H1 (cell line): Measurements from ENCODE around the gene AGO3. TPM values are rescaled to one million over a fixed set of nuclear protein-coding genes. Genes with fewer than 3 reads are reported as not detected.

ENCODE experiments used
- CTCF ChIA-PET: fragments of 300-600 bp; sonication (Branson Sonifier 250); formaldehyde crosslinking; loops from one replicate; lab custom pipeline; 2021; ENCODE audit not compliant: partially characterized antibody; lab: Charles Lee
- POLR2A ChIA-PET: fragments of 300-600 bp; sonication (Branson Sonifier 250); formaldehyde crosslinking; loops from one replicate; lab custom pipeline; 2021; ENCODE audit warnings: inconsistent platforms; ENCODE audit not compliant: partially characterized antibody; lab: Charles Lee
- DNase-seq, 2 experiments: peaks; one replicate each; pipeline versions ENCODE4 v3.0.0 to v3.0.0-alpha.2; 2010 to 2022; ENCODE audit warnings: low spot score in 2 of 2, low read depth in 1 of 2, mixed read lengths in 1 of 2
- FAIRE-seq: peaks from 2 replicates; lab custom pipeline; 2011; peaks lifted over from hg19 to GRCh38; lab: Jason Lieb, UNC
- H2AFZ ChIP-seq: 2 replicates; pipeline ENCODE4 v1.8.1; 2012; ENCODE audit warnings: low read length, inconsistent platforms
- H2AK5ac ChIP-seq: 2 replicates; pipeline ENCODE4 v1.6.1; 2013; ENCODE audit warnings: low read depth, low read length
- H2BK120ac ChIP-seq: replicated peaks from 2 replicates; pipeline ENCODE3; 2013; ENCODE audit warnings: low read depth, low read length, inconsistent platforms
- H2BK12ac ChIP-seq: 2 replicates; pipeline ENCODE4 v1.6.1; 2013; ENCODE audit warnings: low read depth, low read length
- H2BK15ac ChIP-seq: 2 replicates; pipeline ENCODE4 v1.6.1; 2013; ENCODE audit warnings: low read length
- H2BK20ac ChIP-seq: 2 replicates; pipeline ENCODE4 v1.6.1; 2013; ENCODE audit warnings: low read length
- H2BK5ac ChIP-seq: 2 replicates; pipeline ENCODE4 v1.6.1; 2013; ENCODE audit warnings: low read depth, low read length
- H3K14ac ChIP-seq: 2 replicates; pipeline ENCODE4 v1.6.1; 2013; ENCODE audit warnings: inconsistent platforms; ENCODE audit not compliant: insufficient read length
- H3K18ac ChIP-seq: 2 replicates; pipeline ENCODE4 v1.6.1; 2013; ENCODE audit warnings: low read length; ENCODE audit errors: extremely low read depth
- H3K23ac ChIP-seq: 2 replicates; pipeline ENCODE4 v1.6.1; 2013; ENCODE audit warnings: inconsistent platforms; ENCODE audit not compliant: insufficient read length
- H3K23me2 ChIP-seq: 2 replicates; pipeline ENCODE4 v1.6.1; 2013; ENCODE audit warnings: low read depth, low read length
- H3K27ac ChIP-seq: 2 replicates; pipeline ENCODE4 v1.6.1; 2011; ENCODE audit warnings: low read depth, low read length, inconsistent platforms
- H3K27me3 ChIP-seq, 4 experiments: replicated peaks in 1 of 4; 1 replicate in 1 of 4; 2 replicates in 3 of 4; pipeline versions ENCODE4 v1.6.1 to v1.8.1; 2011 to 2013; ENCODE audit warnings: low read length in 3 of 4, mild to moderate bottlenecking in 3 of 4, inconsistent platforms in 2 of 4, mixed read lengths in 2 of 4, moderate library complexity in 1 of 4; ENCODE audit not compliant: control insufficient read depth in 3 of 4, insufficient read depth in 3 of 4; ENCODE audit errors: extremely low read depth in 1 of 4
- H3K36me3 ChIP-seq, 4 experiments: 2 replicates each; pipeline versions ENCODE4 v1.6.1 to v1.8.1; 2011 to 2013; ENCODE audit warnings: mild to moderate bottlenecking in 4 of 4, low read length in 3 of 4, moderate library complexity in 2 of 4, control low read depth in 1 of 4, inconsistent platforms in 1 of 4; ENCODE audit not compliant: insufficient read depth in 4 of 4, control insufficient read depth in 2 of 4
- H3K4ac ChIP-seq: replicated peaks from 2 replicates; pipeline ENCODE3; 2013; ENCODE audit warnings: low read length, low read depth, mixed read lengths, inconsistent platforms; ENCODE audit not compliant: insufficient read length
- H3K4me1 ChIP-seq, 4 experiments: replicated peaks in 1 of 4; 1 replicate in 1 of 4; 2 replicates in 3 of 4; pipeline versions ENCODE4 v1.6.1 to v1.8.1; 2011 to 2013; ENCODE audit warnings: low read length in 3 of 4, inconsistent platforms in 2 of 4, mixed read lengths in 1 of 4; ENCODE audit not compliant: insufficient read depth in 4 of 4, control insufficient read depth in 3 of 4
- H3K4me2 ChIP-seq, 2 experiments: 2 replicates each; pipeline versions ENCODE4 v1.6.1 to v1.8.1; 2011 to 2013; ENCODE audit warnings: low read depth in 2 of 2, low read length in 2 of 2, control low read depth in 1 of 2, inconsistent platforms in 1 of 2, mild to moderate bottlenecking in 1 of 2; ENCODE audit not compliant: insufficient read depth in 1 of 2
- H3K4me3 ChIP-seq, 4 experiments: fragments of 200-600, 300-600 bp in 1 of 4; sonication (generic), shearing (Covaris generic), sonication (Bioruptor Twin) in 1 of 4; 2 replicates each; pipeline versions ENCODE4 v1.5.1 to v1.8.1; 2011 to 2016; ENCODE audit warnings: low read length in 4 of 4, low read depth in 3 of 4, control low read depth in 2 of 4, inconsistent platforms in 2 of 4, mild to moderate bottlenecking in 2 of 4, mixed read lengths in 1 of 4, moderate library complexity in 1 of 4; ENCODE audit not compliant: insufficient read depth in 2 of 4; ENCODE audit errors: extremely low read depth in 1 of 4
- H3K56ac ChIP-seq: replicated peaks from 2 replicates; pipeline ENCODE3; 2013; ENCODE audit warnings: low read depth, mild to moderate bottlenecking, mixed read lengths, low read length, inconsistent platforms; ENCODE audit not compliant: insufficient read length
- H3K79me1 ChIP-seq: 2 replicates; pipeline ENCODE4 v1.6.1; 2013; ENCODE audit warnings: low read depth, low read length, control low read depth
- H3K79me2 ChIP-seq, 2 experiments: 2 replicates each; pipeline versions ENCODE4 v1.6.1 to v1.8.1; 2012 to 2013; ENCODE audit warnings: low read length in 2 of 2, mild to moderate bottlenecking in 2 of 2, inconsistent platforms in 1 of 2; ENCODE audit not compliant: insufficient read depth in 2 of 2, control insufficient read depth in 1 of 2
- H3K9ac ChIP-seq, 4 experiments: replicated peaks in 1 of 4; 1 replicate in 1 of 4; 2 replicates in 3 of 4; pipeline versions ENCODE4 v1.6.1 to v1.8.1; 2011 to 2013; ENCODE audit warnings: low read depth in 3 of 4, low read length in 3 of 4, control low read depth in 2 of 4, mild to moderate bottlenecking in 2 of 4, moderate library complexity in 2 of 4, inconsistent platforms in 1 of 4; ENCODE audit errors: extremely low read depth in 1 of 4
- H3K9me3 ChIP-seq, 2 experiments: 2 replicates each; pipeline versions ENCODE4 v1.6.1 to v1.8.1; 2012 to 2013; ENCODE audit warnings: mild to moderate bottlenecking in 2 of 2, moderate library complexity in 2 of 2, control low read depth in 1 of 2, inconsistent platforms in 1 of 2, low read depth in 1 of 2, low read length in 1 of 2, mixed read lengths in 1 of 2; ENCODE audit not compliant: insufficient read depth in 2 of 2
- H4K20me1 ChIP-seq, 2 experiments: replicated peaks in 1 of 2; 2 replicates each; pipeline versions ENCODE3 to v1.8.1; 2011 to 2013; ENCODE audit warnings: inconsistent platforms in 2 of 2, low read length in 2 of 2, mild to moderate bottlenecking in 1 of 2; ENCODE audit not compliant: insufficient read depth in 2 of 2, control insufficient read depth in 1 of 2
- H4K5ac ChIP-seq: 2 replicates; pipeline ENCODE4 v1.6.1; 2013; ENCODE audit warnings: low read length, low read depth, mixed read lengths, inconsistent platforms; ENCODE audit not compliant: insufficient read length
- H4K8ac ChIP-seq: 2 replicates; pipeline ENCODE4 v1.8.0; 2013; ENCODE audit warnings: mild to moderate bottlenecking, moderate library complexity, low read length, inconsistent platforms; ENCODE audit not compliant: insufficient read depth; ENCODE audit errors: extremely low read depth
- H4K91ac ChIP-seq: replicated peaks from 2 replicates; pipeline ENCODE3; 2013; ENCODE audit warnings: low read length, mixed read lengths, inconsistent platforms; ENCODE audit not compliant: insufficient read length
- ASH2L ChIP-seq: fragments of 200-600, 300-600 bp; sonication (generic); IDR thresholded peaks from one replicate; pipeline ENCODE4 v1.7.1; 2017; ENCODE audit warnings: low read length
- BACH1 ChIP-seq: IDR thresholded peaks from 2 replicates; pipeline ENCODE4 v1.6.1; 2012; ENCODE audit warnings: low read length, improper control_type of control experiment
- EP300 ChIP-seq, 2 experiments: IDR thresholded peaks; 1 replicate in 1 of 2; 2 replicates in 1 of 2; pipeline ENCODE4 v1.6.1; 2011 to 2012; ENCODE audit warnings: low read depth in 2 of 2, low read length in 2 of 2, mild to moderate bottlenecking in 2 of 2, borderline replicate concordance in 1 of 2, inconsistent platforms in 1 of 2, moderate library complexity in 1 of 2
- GABPA ChIP-seq: IDR thresholded peaks from 2 replicates; pipeline ENCODE4 v1.6.1; 2011; ENCODE audit warnings: mild to moderate bottlenecking, low read length, moderate library complexity, borderline replicate concordance; ENCODE audit not compliant: insufficient read depth
- HDAC6 ChIP-seq: IDR thresholded peaks from one replicate; pipeline ENCODE4 v1.7.1; 2012; ENCODE audit warnings: low read depth, mild to moderate bottlenecking, inconsistent platforms, low read length, moderate library complexity
- JUN ChIP-seq: IDR thresholded peaks from 2 replicates; pipeline ENCODE4 v1.6.1; 2011; ENCODE audit warnings: low read depth, mild to moderate bottlenecking, improper control_type of control experiment, low read length
- KDM1A ChIP-seq: fragments of 200-600, 300-600 bp; sonication (generic); IDR thresholded peaks from 2 replicates; pipeline ENCODE4 v1.7.1; 2016; ENCODE audit warnings: mild to moderate bottlenecking, low read length, borderline replicate concordance
- MAFK ChIP-seq: IDR thresholded peaks from 2 replicates; pipeline ENCODE4 v1.6.1; 2012; ENCODE audit warnings: low read depth, mild to moderate bottlenecking, improper control_type of control experiment, low read length
- POLR2AphosphoS5 ChIP-seq: IDR thresholded peaks from 2 replicates; pipeline ENCODE4 v1.6.1; 2011; ENCODE audit warnings: low read depth, low read length
- RFX5 ChIP-seq: IDR thresholded peaks from 2 replicates; pipeline ENCODE4 v1.6.1; 2011; ENCODE audit warnings: low read depth, low read length, improper control_type of control experiment, borderline replicate concordance
- RNF2 ChIP-seq: fragments of 200-900, 300-1000 bp; sonication (generic); IDR thresholded peaks from 2 replicates; pipeline ENCODE4 v1.7.1; 2016; ENCODE audit warnings: borderline replicate concordance, low read depth, mild to moderate bottlenecking, antibody characterized with exemption, low read length; ENCODE audit not compliant: poor library complexity, severe bottlenecking; ENCODE audit errors: missing control alignments
- TAF1 ChIP-seq: IDR thresholded peaks from 2 replicates; pipeline ENCODE4 v1.6.1; 2011; ENCODE audit warnings: mild to moderate bottlenecking, low read depth, low read length
- WGBS, 2 experiments: shearing (Covaris generic) in 1 of 2; methylation state at CpG; one replicate each; pipeline versions ENCODE4 v1.1.6 to v1.1.7; 2013 to 2015; ENCODE audit warnings: low lambda C conversion rate in 2 of 2, mixed read lengths in 2 of 2, inconsistent platforms in 1 of 2, low coverage in 1 of 2, missing lambda C conversion rate in 1 of 2; ENCODE audit not compliant: insufficient replicate concordance in 2 of 2, insufficient coverage in 1 of 2, insufficient read length in 1 of 2; ENCODE audit errors: extremely low coverage in 1 of 2, missing lambda C conversion rate in 1 of 2; 5-methylcytosine and 5-hydroxymethylcytosine counted together
- polyA plus RNA-seq, 7 experiments: library from polyadenylated mRNA; depleted of rRNA in 3 of 7; stranded (reverse) in 5 of 7; unstranded in 2 of 7; fragments of >200 nt in 5 of 7; fragments of 200-250 nt in 2 of 7; gene quantifications; 1 replicate in 5 of 7; 2 replicates in 1 of 7; 4 replicates in 1 of 7; pipeline versions ENCODE4 v1.2.1 to v1.2.3, GENCODE V29; 2011 to 2013; ENCODE audit warnings: missing spikeins in 2 of 7, mixed read lengths in 2 of 7
- total RNA-seq: library from RNA; stranded (reverse); fragmentation: NEBNext Ultra II Directional; extraction: Animal tissue kit (Norgen Biotek cat#: 25700); gene quantifications from 2 replicates; pipeline ENCODE4 v1.2.1, GENCODE V29; 2021

The AGO3 gene
- total and polyA plus RNA-seq, 2 of the 8 experiments (the other 6 are each of a cell fraction or from before 2014, with no cell fraction given): 10.7 to 26.4 TPM

GRCh38 chr1:36095760-36096405 lies 165.0 kb downstream of the AGO3 start:
- FAIRE-seq: no peak
- no peak overlapping the region for H2AFZ ChIP-seq
- ChIA-PET CTCF (interaction anchor here (0.6 to 32.6 kb wide), 13 partner anchors 8 to 298 kb away, joined by 3 to 738 read pairs (median 6); partner anchors contain the start of gene TRAPPC3), POLR2A (interaction anchor here (0.5 to 7.8 kb wide), 11 partner anchors 9 to 328 kb away, joined by 3 to 61 read pairs (median 6); partner anchors contain the start of gene TRAPPC3)
- no peaks in the 10 kb centered on the region for H3K9me3 ChIP-seq
- H4K8ac ChIP-seq: no peak overlapping the region
- no peak overlapping the region for H3K9ac ChIP-seq
- no peak overlapping the region for H3K23ac ChIP-seq
- no peak overlapping the region for H3K56ac ChIP-seq
- H3K4ac ChIP-seq: no peak overlapping the region
- 90% methylated on average over 15 of the region's 15 CpGs; no CpG with 5 or more reads in 1 of the 2 experiments for WGBS, 2 experiments
- H3K27ac ChIP-seq: no peak overlapping the region
- no peak overlapping the region for H2BK5ac ChIP-seq
- H3K14ac ChIP-seq: no peak overlapping the region
- no peak overlapping the region for H2AK5ac ChIP-seq
- no peak overlapping the region for H4K5ac ChIP-seq
- H3K4me2 ChIP-seq: no peak overlapping the region
- H3K23me2 ChIP-seq: no peaks in the 10 kb centered on the region
- no peaks in the 10 kb centered on the region for H3K79me2 ChIP-seq
- no peak overlapping the region for H3K18ac ChIP-seq
- H3K4me3 ChIP-seq: no peak overlapping the region
- no peak overlapping the region for H2BK120ac ChIP-seq
- H3K36me3 ChIP-seq: peaks cover 23 to 38% (median 33%) of the 10 kb centered on the region in 4 experiments
- TF ChIP-seq RNF2 (no peak), RFX5 (no peak), GABPA (no peak), KDM1A (no peak), POLR2AphosphoS5 (no peak), TAF1 (no peak), HDAC6 (no peak), JUN (no peak), BACH1 (no peak), MAFK (no peak), EP300 (IDR thresholded peaks at IDR 0.05; ENCODE audit: borderline replicate concordance in 1 of 2, low read depth in 2 of 2, low read length in 2 of 2) (no peak), ASH2L (no peak)
- H2BK15ac ChIP-seq: no peak overlapping the region
- H3K27me3 ChIP-seq: no peaks in the 10 kb centered on the region
- DNase-seq: no peak
- H3K79me1 ChIP-seq: no peaks in the 10 kb centered on the region
- H4K20me1 ChIP-seq: peaks cover 0 to 5% of the 10 kb centered on the region in 2 experiments
- H2BK12ac ChIP-seq: no peak overlapping the region
- no peak overlapping the region for H4K91ac ChIP-seq
- no peak overlapping the region for H2BK20ac ChIP-seq
- H3K4me1 ChIP-seq: peaks cover 0 to 11% (median 7%) of the 10 kb centered on the region in 4 experiments; a peak in 3 of 7 replicates
